Fibroblast of the aortic adventitia (primary cell): Measurements from ENCODE around the gene CPA4. TPM values are rescaled to one million over a fixed set of nuclear protein-coding genes. Genes with fewer than 3 reads are reported as not detected.

Source experiments
- DNase-seq: peaks from one replicate; pipeline ENCODE4 v3.0.0-alpha.2; 2010; ENCODE audit warnings: low read depth
- H3K4me3 ChIP-seq: 2 replicates; pipeline ENCODE4 v1.5.1; 2011; ENCODE audit warnings: low read depth, mild to moderate bottlenecking, control low read depth, low read length, moderate library complexity
- total RNA-seq: library from RNA; depleted of rRNA; stranded (reverse); fragments of >200 nt; gene quantifications from 2 replicates; pipeline ENCODE4 v1.2.3, GENCODE V29; 2012; ENCODE audit warnings: low replicate concordance
- TF ChIP-seq, protein P1 (sequence below): IDR thresholded peaks from 2 replicates; pipeline ENCODE4 v1.5.1; 2011; ENCODE audit warnings: mild to moderate bottlenecking, low read length, control low read depth, inconsistent platforms; ENCODE audit not compliant: insufficient read depth

CPA4 gene
- total RNA-seq, 1 donor = 7.7 TPM

DNA sequence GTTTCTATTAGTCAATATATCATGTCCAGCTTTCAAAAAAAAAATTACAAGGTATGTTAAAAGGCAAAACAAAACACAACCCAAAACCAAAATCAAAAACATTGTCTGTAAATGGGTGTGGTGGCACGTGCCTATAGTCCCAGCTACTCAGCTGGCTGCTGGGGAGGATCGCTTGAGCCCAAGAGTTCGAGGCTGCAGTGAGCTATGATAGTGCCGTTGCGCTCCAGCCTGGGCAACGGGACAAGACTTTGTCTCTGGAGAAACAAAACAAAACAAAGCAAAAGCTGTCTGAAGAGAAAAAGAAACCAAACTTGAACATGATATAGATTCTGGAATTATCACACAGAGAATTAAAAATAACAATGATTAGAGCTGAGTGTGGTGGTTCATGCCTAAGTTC lies 41.3 kb downstream of the CPA4 start:
- H3K4me3 ChIP-seq = no peak overlapping the region
- peak; percentile 55 for DNase-seq
- TF ChIP-seq, protein P1, sequence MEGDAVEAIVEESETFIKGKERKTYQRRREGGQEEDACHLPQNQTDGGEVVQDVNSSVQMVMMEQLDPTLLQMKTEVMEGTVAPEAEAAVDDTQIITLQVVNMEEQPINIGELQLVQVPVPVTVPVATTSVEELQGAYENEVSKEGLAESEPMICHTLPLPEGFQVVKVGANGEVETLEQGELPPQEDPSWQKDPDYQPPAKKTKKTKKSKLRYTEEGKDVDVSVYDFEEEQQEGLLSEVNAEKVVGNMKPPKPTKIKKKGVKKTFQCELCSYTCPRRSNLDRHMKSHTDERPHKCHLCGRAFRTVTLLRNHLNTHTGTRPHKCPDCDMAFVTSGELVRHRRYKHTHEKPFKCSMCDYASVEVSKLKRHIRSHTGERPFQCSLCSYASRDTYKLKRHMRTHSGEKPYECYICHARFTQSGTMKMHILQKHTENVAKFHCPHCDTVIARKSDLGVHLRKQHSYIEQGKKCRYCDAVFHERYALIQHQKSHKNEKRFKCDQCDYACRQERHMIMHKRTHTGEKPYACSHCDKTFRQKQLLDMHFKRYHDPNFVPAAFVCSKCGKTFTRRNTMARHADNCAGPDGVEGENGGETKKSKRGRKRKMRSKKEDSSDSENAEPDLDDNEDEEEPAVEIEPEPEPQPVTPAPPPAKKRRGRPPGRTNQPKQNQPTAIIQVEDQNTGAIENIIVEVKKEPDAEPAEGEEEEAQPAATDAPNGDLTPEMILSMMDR = no peak

DNA sequence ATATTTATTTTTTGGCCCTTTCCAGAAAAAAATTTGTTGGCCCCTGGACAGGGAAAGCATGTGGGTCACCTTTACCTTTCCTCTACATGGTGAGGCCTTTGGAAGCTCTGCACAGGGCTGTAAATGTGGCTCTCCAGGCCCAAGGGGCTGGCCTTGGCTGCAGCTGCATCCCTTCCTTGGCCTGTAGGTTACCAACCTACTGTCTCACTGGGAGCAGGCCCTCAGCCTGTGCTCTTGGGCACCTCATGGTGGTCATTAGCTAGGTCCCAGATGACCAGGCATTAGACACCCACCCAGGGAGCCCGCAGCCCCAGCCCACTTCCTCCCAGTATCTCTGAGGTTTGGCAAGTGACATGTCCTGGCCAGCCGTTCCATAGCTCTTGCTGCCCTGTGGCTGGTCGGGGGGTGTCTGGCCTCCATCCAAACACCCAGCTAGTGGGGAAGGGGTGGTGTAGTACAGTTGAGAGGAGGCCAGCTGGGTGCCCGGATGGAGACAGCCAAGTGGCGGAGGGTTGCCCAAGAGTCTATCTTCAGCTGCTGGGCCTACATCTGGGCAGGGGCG lies 44.5 kb downstream of the CPA4 start:
- DNase-seq = no peak
- TF ChIP-seq, protein P1 = no peak
- no peak overlapping the region for H3K4me3 ChIP-seq

DNA sequence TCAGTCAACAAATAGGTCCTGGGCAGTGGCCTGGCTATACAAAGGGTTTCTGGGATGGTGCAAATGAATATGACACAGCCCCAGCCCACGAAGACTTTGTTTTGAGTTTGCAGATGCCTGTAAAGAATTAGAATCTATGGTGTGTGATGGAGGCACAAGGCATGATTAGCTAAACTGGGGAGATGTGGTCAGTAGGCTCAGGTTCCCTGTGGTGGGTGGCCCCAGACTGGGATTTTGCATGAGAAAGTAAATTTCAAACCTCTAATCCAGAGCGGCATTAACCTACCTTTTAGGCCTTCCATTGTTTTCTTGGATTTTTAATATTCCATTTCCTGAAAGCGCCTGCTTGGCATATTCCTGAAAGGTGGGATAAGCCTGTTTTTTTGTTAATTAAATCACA lies 45.3 kb downstream of the CPA4 start:
- no peak overlapping the region for H3K4me3 ChIP-seq
- no peak for DNase-seq
- TF ChIP-seq, protein P1 = no peak

DNA sequence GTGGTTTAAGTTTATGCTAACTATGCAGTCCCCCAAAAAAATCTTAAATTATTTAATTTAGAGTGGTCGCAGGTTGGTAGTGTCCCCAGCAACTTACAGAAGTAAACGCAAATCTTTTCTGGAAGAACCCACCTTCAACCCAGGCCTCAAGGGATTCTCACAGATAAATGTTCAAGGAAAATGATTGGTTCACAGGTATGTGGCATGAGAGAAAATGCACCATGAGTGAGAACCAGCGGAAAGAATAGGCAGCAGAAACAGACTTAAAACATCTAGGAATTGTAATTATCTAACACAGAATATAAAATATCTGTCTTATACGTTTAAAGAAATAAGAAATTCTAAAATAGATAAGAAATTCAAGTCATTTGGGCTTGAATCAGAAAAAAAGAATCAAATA lies 48.9 kb downstream of the CPA4 start:
- no peak overlapping the region for H3K4me3 ChIP-seq
- DNase-seq = no peak
- TF ChIP-seq, protein P1 = no peak

DNA sequence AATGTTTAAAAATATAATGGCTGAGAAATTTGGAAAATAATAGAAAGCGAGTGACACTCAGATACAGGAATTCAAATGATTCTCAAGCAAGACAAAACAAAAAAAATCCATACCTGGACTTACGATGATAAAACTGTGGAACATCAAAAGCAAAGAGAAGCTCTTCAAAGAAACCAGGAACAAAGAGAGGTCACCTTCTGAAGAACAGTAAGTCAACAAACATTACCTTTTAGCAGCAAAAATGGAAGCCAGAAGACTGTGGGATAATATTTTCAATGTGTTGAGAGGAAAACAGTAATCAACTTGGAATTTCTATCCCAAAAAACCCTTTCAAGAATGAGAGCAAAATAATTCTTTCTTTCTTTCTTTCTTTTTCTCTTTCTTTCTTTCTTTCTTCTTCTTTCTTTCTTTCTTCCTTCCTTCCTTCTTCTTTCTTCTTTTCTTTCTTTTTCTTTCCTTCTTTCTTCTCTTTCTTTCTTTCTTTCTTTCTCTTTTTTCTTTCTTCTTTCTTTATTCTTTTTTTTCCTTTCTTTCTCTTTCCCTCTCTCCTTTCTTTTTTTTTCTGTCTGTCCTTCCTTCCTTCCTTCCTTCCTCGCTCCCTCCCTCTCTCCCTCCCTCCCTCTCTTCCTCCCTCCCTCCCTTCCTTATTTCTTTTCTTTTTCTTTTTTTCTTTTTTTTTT lies 49.9 kb downstream of the CPA4 start:
- H3K4me3 ChIP-seq = no peak overlapping the region
- TF ChIP-seq, protein P1 = no peak
- DNase-seq = no peak

DNA sequence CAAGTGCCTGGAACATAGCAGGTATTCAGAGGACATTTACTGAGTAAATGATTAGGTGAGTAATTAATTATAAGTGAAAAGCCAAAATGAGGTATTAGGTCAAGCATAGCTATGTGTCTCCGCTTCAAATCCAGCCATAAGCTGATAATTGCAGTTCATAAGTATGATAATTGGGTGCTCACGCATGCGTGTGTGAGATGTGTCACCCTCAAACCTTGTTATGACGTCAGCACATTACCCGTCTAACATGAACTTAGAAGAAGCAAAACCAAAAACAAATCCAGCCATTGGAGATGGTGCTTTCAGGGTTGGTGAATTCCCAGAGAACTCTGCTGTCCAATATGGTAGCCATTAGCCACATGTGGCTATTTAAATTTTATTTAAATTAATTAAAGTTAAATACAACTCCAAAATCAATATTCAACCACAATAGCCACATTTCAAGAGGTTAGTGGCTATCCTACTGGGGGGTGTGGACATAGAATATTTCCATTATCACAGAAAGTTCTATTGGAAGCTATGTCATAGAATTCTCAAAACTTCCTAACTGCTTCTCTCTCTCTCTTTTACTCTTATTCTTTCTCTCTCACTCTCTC lies 51.4 kb downstream of the CPA4 start, which contains the start of gene CPA5:
Gene CPA5, plus strand, starts transcription at position 546 of the 596 bp plus-strand sequence. CDS start 1,670 bp downstream, outside the sequence.
- peak within 1 kb of the TSS; percentile 14 for H3K4me3 ChIP-seq
- TF ChIP-seq, protein P1 = no peak
- no peak for DNase-seq
